SIG-M5 treated with dmso at 0.1 percent for 504 hours (cell line): ENCODE measurements around the gene RNF25.

Experiments
- DNase-seq: peaks from one replicate; lab custom pipeline; 2025; ENCODE audit not compliant: unreplicated experiment; lab: John Stamatoyannopoulos, UW

RNF25 gene

GRCh38 chr2:218631837-218632236 is 40.0 kb downstream of the RNF25 start:
- no peak for DNase-seq

- no peak for DNase-seq
These were observed 43.9 kb downstream of the RNF25 start for GRCh38 chr2:218627939-218628338.

GRCh38 chr2:218626369-218626768 is 45.4 kb downstream of the RNF25 start:
- no peak for DNase-seq

GRCh38 chr2:218623366-218623705 is 48.5 kb downstream of the RNF25 start:
- no peak for DNase-seq

- DNase-seq = no peak
These were observed 49.0 kb downstream of the RNF25 start for GRCh38 chr2:218622606-218623365.

- DNase-seq = no peak
These were observed 50.8 kb downstream of the RNF25 start for GRCh38 chr2:218621007-218621406.

GRCh38 chr2:218618102-218618860 is 53.5 kb downstream of the RNF25 start:
- no peak for DNase-seq

GRCh38 chr2:218615868-218616315 is 55.9 kb downstream of the RNF25 start:
- DNase-seq = no peak
